ENCODE measurements around the gene DGKD.

Gene DGKD

GRCh38 chr2:233519787-233520611 lies 165.7 kb downstream of the DGKD start:
- DNase-seq = no peak
